Spleen (tissue), 11 donors: ENCODE results near the gene PDE4D. TPM values are rescaled to one million over a fixed set of nuclear protein-coding genes. Genes with fewer than 3 reads are reported as not detected.

ENCODE experiments used
- DNase-seq: peaks from one replicate; pipeline ENCODE4 v3.0.0-alpha.2; 2020
- H3K27ac ChIP-seq, 8 donors: fragments of 200-600 bp; sonication (generic) in 7 of 8; 1 replicate in 4 of 8; 2 replicates in 4 of 8; pipeline versions ENCODE4 v1.5.0 to v1.8.0; 2016 to 2021; ENCODE audit warnings: inconsistent platforms in 4 of 8, mild to moderate bottlenecking in 4 of 8, moderate library complexity in 1 of 8
- H3K27me3 ChIP-seq, 7 donors: fragments of 200-600 bp; sonication (generic) in 6 of 7; replicated peaks in 1 of 7; 1 replicate in 4 of 7; 2 replicates in 3 of 7; pipeline versions ENCODE4 v1.5.0 to v1.8.0; 2016 to 2021; ENCODE audit warnings: inconsistent platforms in 3 of 7, mild to moderate bottlenecking in 1 of 7
- H3K36me3 ChIP-seq, 6 donors: fragments of 200-600 bp; sonication (generic) in 5 of 6; 1 replicate in 4 of 6; 2 replicates in 2 of 6; pipeline versions ENCODE4 v1.5.0 to v1.8.0; 2016 to 2021; ENCODE audit warnings: inconsistent platforms in 2 of 6
- H3K4me1 ChIP-seq, 6 donors: fragments of 200-600 bp; sonication (generic) in 5 of 6; 1 replicate in 3 of 6; 2 replicates in 3 of 6; pipeline versions ENCODE4 v1.5.0 to v1.8.0; 2016 to 2021; ENCODE audit warnings: inconsistent platforms in 3 of 6
- H3K4me3 ChIP-seq, 8 donors: fragments of 200-600 bp; sonication (generic) in 7 of 8; 1 replicate in 4 of 8; 2 replicates in 4 of 8; pipeline versions ENCODE4 v1.5.0 to v1.8.0; 2016 to 2021; ENCODE audit warnings: inconsistent platforms in 4 of 8, mild to moderate bottlenecking in 4 of 8, moderate library complexity in 2 of 8
- H3K9me3 ChIP-seq, 8 donors: fragments of 200-600 bp; sonication (generic) in 7 of 8; 1 replicate in 4 of 8; 2 replicates in 4 of 8; pipeline versions ENCODE4 v1.5.0 to v1.8.0; 2016 to 2021; ENCODE audit warnings: inconsistent platforms in 4 of 8
- CTCF ChIP-seq, 11 experiments: fragments of 200-600 bp in 7 of 11; fragments of 450-650 bp in 4 of 11; sonication (generic) in 4 of 11; IDR thresholded peaks in 8 of 11; conservative IDR thresholded peaks in 3 of 11; 1 replicate in 7 of 11; 2 replicates in 4 of 11; pipeline versions ENCODE4 v1.4.0 to v1.8.0; 2016 to 2021; ENCODE audit warnings: antibody characterized with exemption in 11 of 11, inconsistent platforms in 4 of 11, mild to moderate bottlenecking in 1 of 11
- POLR2A ChIP-seq, 3 donors: fragments of 450-650 bp; IDR thresholded peaks; one replicate each; pipeline ENCODE4 v1.5.1; 2017; ENCODE audit warnings: antibody characterized with exemption in 3 of 3, mild to moderate bottlenecking in 1 of 3
- POLR2AphosphoS5 ChIP-seq, 3 donors: sonication (generic); formaldehyde crosslinking; IDR thresholded peaks; one replicate each; pipeline ENCODE4 v1.5.1; 2017; ENCODE audit warnings: antibody characterized with exemption in 3 of 3
- WGBS, 5 donors: extraction: QIAGEN DNeasy Blood & Tissue Kit in 3 of 5; methylation state at CpG; one replicate each; pipeline versions ENCODE4 v1.1.5 to v1.1.7; 2013 to 2018; 5-methylcytosine and 5-hydroxymethylcytosine counted together
- intact Hi-C: fragments of 100-400 bp; cut with DNase I; formaldehyde crosslinking; loops from one replicate; pipeline ENCODE4 v1.15.0; 2023; ENCODE audit warnings: low total_unique reads
- polyA plus RNA-seq, 3 donors: library from polyadenylated mRNA; stranded (reverse); fragments of 200-250 nt; gene quantifications; one replicate each; pipeline ENCODE4 v1.2.1, GENCODE V29; 2013
- total RNA-seq, 7 donors: library from RNA; depleted of rRNA in 3 of 7; stranded (reverse); fragments of >200 nt in 3 of 7; fragmentation: NEBNext Ultra II Directional in 4 of 7; extraction: Animal tissue kit (Norgen Biotek cat#: 25700) in 4 of 7; gene quantifications; one replicate each; pipeline versions ENCODE4 v1.1.0 to v1.2.1, GENCODE V29; 2016 to 2021
- donor health status: healthy with polysubstance abuse.
- donor health status: DM: no; HTN: no; CAD: no; lungs with moderate emphysema.
- donor health status: DM: no; HTN: no; CAD: no.
- donor health status: Bipolar disorder and iron deficiency.
- donor health status: healthy.
- donor health status: DM: no; HTN: no; CAD: no.
- donor health status: DM: yes; HTN: yes; CAD: no.

The PDE4D gene
- total and polyA plus RNA-seq, 10 donors, result 0.88 to 51.8 (median 18.2) TPM

- no peak for TF ChIP-seq POLR2A (IDR thresholded peaks at IDR 0.05)
- no peak for TF ChIP-seq CTCF (IDR thresholded peaks at IDR 0.05 in 8 of 11, conservative IDR thresholded peaks at IDR 0.05 in 3 of 11)
- TF ChIP-seq POLR2AphosphoS5 (IDR thresholded peaks at IDR 0.05), result no peak
- no peak overlapping the region for H3K4me3 ChIP-seq
- DNase-seq, result no peak
- H3K27ac ChIP-seq, result no peak overlapping the region
- H3K36me3 ChIP-seq, result no peaks in the 10 kb centered on the region
- WGBS, 5 donors, result 48 to 75% (median 50%) methylated on average over 2 of the region's 2 CpGs
- H3K27me3 ChIP-seq, result no peaks in the 10 kb centered on the region
- intact Hi-C loops, result no loop called here
- no peaks in the 10 kb centered on the region for H3K4me1 ChIP-seq
- H3K9me3 ChIP-seq, result no peaks in the 10 kb centered on the region
These were observed 943.3 kb downstream of the PDE4D start for GRCh38 chr5:58950224-58950623.

- Histone ChIP-seq H3K9me3 (peaks cover 0 to 4% (median 0%) of the 10 kb centered on the region in 8 donors), H3K4me1 (no peaks in the 10 kb centered on the region), H3K4me3 (no peak overlapping the region), H3K36me3 (no peaks in the 10 kb centered on the region), H3K27me3 (no peaks in the 10 kb centered on the region), H3K27ac (no peak overlapping the region)
- intact Hi-C loops, result no loop called here
- TF ChIP-seq POLR2A (IDR thresholded peaks at IDR 0.05), result no peak
- TF ChIP-seq CTCF (IDR thresholded peaks at IDR 0.05 in 8 of 11, conservative IDR thresholded peaks at IDR 0.05 in 3 of 11), result no peak
- no peak for TF ChIP-seq POLR2AphosphoS5 (IDR thresholded peaks at IDR 0.05)
- no peak for DNase-seq
- WGBS, 5 donors, result 0 to 21% (median 0%) methylated on average over 1 of the region's 1 CpG
These were observed 947.3 kb downstream of the PDE4D start for GRCh38 chr5:58946230-58946629.

GRCh38 chr5:58944221-58944620 is 949.3 kb downstream of the PDE4D start:
- Histone ChIP-seq H3K36me3 (no peaks in the 10 kb centered on the region), H3K27me3 (no peaks in the 10 kb centered on the region), H3K27ac (no peak overlapping the region), H3K4me1 (no peaks in the 10 kb centered on the region), H3K9me3 (peaks cover 0 to 4% (median 0%) of the 10 kb centered on the region in 8 donors), H3K4me3 (no peak overlapping the region)
- TF ChIP-seq POLR2AphosphoS5 (IDR thresholded peaks at IDR 0.05) (no peak), CTCF (IDR thresholded peaks at IDR 0.05 in 8 of 11, conservative IDR thresholded peaks at IDR 0.05 in 3 of 11) (no peak), POLR2A (IDR thresholded peaks at IDR 0.05) (no peak)
- no peak for DNase-seq
- intact Hi-C loops, result no loop called here
- WGBS, 5 donors, result 87 to 95% (median 90%) methylated on average over 1 of the region's 1 CpG

- H3K4me1 ChIP-seq, result no peaks in the 10 kb centered on the region
- no peak for DNase-seq
- H3K4me3 ChIP-seq, result no peak overlapping the region
- intact Hi-C loops, result no loop called here
- H3K9me3 ChIP-seq, result peaks cover 0 to 4% (median 0%) of the 10 kb centered on the region in 8 donors
- no peaks in the 10 kb centered on the region for H3K27me3 ChIP-seq
- TF ChIP-seq POLR2A (IDR thresholded peaks at IDR 0.05) (no peak), CTCF (IDR thresholded peaks at IDR 0.05 in 8 of 11, conservative IDR thresholded peaks at IDR 0.05 in 3 of 11) (no peak), POLR2AphosphoS5 (IDR thresholded peaks at IDR 0.05) (no peak)
- WGBS, 5 donors, result 55 to 70% (median 61%) methylated on average over 2 of the region's 2 CpGs
- H3K36me3 ChIP-seq, result no peaks in the 10 kb centered on the region
- peak overlapping the region in 4 of 8 donors; percentile 21 to 51 (median 38) for H3K27ac ChIP-seq
These were observed 953.1 kb downstream of the PDE4D start for GRCh38 chr5:58940446-58940845.
